Measurements from ENCODE around the gene POLN.

DNA sequence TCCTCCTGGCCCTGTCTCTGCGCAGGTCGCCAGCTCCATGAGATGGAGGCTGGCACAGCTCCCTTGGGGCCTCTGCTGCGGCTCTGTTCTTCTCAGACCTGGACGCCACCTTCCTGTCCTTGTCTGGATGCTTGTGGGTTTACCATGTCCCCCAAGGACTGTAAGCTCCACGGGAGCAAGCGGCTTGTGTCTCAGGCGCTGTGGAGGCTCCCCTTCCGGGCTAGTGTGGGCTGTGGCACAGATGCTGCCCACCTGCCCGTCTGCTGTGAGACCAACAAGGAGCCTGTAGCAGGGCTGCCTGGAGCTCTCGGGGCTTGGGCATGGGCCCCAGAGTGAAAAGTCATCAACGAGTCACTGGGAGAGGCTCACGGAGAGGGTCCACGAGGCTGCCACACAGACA lies 157.6 kb downstream of the POLN start:
- TF ChIP-seq, protein P1, sequence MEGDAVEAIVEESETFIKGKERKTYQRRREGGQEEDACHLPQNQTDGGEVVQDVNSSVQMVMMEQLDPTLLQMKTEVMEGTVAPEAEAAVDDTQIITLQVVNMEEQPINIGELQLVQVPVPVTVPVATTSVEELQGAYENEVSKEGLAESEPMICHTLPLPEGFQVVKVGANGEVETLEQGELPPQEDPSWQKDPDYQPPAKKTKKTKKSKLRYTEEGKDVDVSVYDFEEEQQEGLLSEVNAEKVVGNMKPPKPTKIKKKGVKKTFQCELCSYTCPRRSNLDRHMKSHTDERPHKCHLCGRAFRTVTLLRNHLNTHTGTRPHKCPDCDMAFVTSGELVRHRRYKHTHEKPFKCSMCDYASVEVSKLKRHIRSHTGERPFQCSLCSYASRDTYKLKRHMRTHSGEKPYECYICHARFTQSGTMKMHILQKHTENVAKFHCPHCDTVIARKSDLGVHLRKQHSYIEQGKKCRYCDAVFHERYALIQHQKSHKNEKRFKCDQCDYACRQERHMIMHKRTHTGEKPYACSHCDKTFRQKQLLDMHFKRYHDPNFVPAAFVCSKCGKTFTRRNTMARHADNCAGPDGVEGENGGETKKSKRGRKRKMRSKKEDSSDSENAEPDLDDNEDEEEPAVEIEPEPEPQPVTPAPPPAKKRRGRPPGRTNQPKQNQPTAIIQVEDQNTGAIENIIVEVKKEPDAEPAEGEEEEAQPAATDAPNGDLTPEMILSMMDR (IDR thresholded peaks at IDR 0.05) = no peak
- no peak for TF ChIP-seq POLR2A (IDR thresholded peaks at IDR 0.05)
